Type B pancreatic cell (in vitro differentiated cells): ENCODE measurements around the gene AMT. TPM values are rescaled to one million over a fixed set of nuclear protein-coding genes. Genes with fewer than 3 reads are reported as not detected.
A peak's percentile ranks its signal among the peaks of the same experiment; 100 is the strongest.
"Not testable (repeated sequence)": the region's sequence is repeated elsewhere in the genome, so short reads cannot be mapped to it uniquely, and the experiment has no call there.

Experiments
- DNase-seq: peaks from one replicate; pipeline ENCODE4 v3.0.0; 2021; ENCODE audit warnings: mixed read lengths; ENCODE audit not compliant: unreplicated experiment; ENCODE audit errors: extremely low spot score
- H3K27ac Mint-ChIP-seq: 2 replicates; pipeline ENCODE4 v1.8.0; 2021; ENCODE audit warnings: mild to moderate bottlenecking, mixed read lengths
- H3K27me3 Mint-ChIP-seq: 2 replicates; pipeline ENCODE4 v1.8.0; 2021; ENCODE audit warnings: mixed read lengths
- H3K36me3 Mint-ChIP-seq: 2 replicates; pipeline ENCODE4 v1.8.0; 2021; ENCODE audit warnings: mixed read lengths
- H3K4me1 Mint-ChIP-seq: one replicate; pipeline ENCODE4 v1.8.0; 2021; ENCODE audit warnings: mixed read lengths; ENCODE audit not compliant: unreplicated experiment
- H3K4me3 Mint-ChIP-seq: 2 replicates; pipeline ENCODE4 v1.8.0; 2021; ENCODE audit warnings: mild to moderate bottlenecking, mixed read lengths
- H3K9me3 Mint-ChIP-seq: 2 replicates; pipeline ENCODE4 v1.8.0; 2021; ENCODE audit warnings: mixed read lengths
- total RNA-seq: library from RNA; stranded (reverse); gene quantifications from 2 replicates; pipeline ENCODE4 v1.2.1, GENCODE V29; 2021; ENCODE audit warnings: low replicate concordance
- TF ChIP-seq, protein P1 (sequence below): fragments of 200-600 bp; sonication (generic); conservative IDR thresholded peaks from 2 replicates; pipeline ENCODE4 v1.5.0; 2021; ENCODE audit warnings: antibody characterized with exemption, mild to moderate bottlenecking

AMT gene
- total RNA-seq, 1 donor from 2014 or later: 21.6 TPM

DNA sequence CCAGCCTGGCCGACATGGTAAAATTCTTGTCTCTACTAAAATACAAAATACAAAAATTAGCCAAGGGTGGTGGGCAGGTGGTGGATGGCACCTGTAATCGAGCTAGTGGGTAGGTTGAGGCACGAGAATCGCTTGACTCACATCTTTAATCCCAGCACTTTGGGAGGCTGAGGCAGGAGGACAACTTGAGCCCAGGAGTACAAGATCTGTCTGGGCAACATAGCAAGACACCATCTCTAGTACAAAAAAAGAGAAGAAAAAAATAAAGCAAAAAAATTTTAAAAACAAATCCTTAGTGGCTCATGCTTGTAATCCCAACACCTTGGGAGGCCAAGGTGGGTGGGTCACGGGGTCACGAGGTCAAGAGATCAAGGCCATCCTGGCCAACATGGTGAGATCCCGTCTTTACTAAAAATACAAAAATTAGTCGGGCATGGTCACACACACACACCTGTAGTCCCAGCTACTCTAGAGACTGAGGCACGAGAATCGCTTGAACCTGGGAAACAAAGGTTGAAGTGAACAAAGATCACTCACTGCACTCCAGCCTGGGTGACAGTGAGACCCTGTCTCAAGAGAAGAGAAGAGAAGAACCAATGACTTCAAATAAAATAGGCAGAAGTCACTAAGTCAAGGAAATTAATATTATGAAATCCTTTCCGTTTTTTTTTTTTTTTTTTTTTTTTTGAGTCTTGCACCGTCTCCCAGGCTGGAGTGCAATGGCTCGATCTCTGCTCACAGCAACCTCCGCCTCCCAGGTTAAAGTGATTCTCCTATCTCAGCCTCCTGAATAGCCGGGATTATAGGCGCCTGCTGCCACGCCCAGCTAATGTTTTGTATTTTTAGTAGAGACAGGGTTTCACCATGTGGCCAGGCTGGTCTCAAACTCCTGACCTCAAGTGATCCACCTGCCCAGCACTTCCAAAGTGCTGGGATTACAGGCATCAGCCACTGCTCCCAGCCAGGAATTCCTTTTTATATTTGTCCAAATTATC is 15.4 kb downstream of the AMT start:
- Mint-ChIP-seq H3K9me3 (no peaks in the 10 kb centered on the region), H3K27ac (peak overlapping the region; percentile 34), H3K4me1 (peaks cover 39% of the 10 kb centered on the region), H3K27me3 (no peaks in the 10 kb centered on the region), H3K36me3 (peaks cover 20% of the 10 kb centered on the region), H3K4me3 (no peak overlapping the region)
- DNase-seq: no peak
- TF ChIP-seq, protein P1, sequence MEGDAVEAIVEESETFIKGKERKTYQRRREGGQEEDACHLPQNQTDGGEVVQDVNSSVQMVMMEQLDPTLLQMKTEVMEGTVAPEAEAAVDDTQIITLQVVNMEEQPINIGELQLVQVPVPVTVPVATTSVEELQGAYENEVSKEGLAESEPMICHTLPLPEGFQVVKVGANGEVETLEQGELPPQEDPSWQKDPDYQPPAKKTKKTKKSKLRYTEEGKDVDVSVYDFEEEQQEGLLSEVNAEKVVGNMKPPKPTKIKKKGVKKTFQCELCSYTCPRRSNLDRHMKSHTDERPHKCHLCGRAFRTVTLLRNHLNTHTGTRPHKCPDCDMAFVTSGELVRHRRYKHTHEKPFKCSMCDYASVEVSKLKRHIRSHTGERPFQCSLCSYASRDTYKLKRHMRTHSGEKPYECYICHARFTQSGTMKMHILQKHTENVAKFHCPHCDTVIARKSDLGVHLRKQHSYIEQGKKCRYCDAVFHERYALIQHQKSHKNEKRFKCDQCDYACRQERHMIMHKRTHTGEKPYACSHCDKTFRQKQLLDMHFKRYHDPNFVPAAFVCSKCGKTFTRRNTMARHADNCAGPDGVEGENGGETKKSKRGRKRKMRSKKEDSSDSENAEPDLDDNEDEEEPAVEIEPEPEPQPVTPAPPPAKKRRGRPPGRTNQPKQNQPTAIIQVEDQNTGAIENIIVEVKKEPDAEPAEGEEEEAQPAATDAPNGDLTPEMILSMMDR: no peak

DNA sequence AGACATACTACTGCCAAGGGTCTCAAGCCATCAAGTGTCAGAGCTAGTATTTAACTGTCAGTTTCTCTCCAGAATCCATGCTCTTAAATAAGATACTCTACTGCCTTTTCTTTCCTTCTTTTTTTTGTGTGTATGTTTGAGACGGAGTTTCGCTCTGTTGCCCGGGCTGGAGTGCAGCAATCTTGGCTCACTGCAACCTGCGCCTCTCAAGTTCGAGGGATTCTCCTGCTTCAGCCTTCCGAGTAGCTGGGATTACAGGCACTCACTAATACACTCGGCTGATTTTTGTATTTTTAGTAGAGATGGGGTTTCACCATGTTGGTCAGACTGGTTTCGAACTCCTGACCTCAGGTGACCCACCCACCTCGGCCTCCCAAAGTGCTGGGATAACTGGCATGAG is 16.7 kb downstream of the AMT start:
- DNase-seq, H3K4me3 Mint-ChIP-seq, H3K27me3 Mint-ChIP-seq, H3K9me3 Mint-ChIP-seq: not testable (repeated sequence)
- Mint-ChIP-seq H3K4me1 (peaks cover 37% of the 10 kb centered on the region), H3K36me3 (peaks cover 17% of the 10 kb centered on the region), H3K27ac (peak overlapping the region; percentile 13)

DNA sequence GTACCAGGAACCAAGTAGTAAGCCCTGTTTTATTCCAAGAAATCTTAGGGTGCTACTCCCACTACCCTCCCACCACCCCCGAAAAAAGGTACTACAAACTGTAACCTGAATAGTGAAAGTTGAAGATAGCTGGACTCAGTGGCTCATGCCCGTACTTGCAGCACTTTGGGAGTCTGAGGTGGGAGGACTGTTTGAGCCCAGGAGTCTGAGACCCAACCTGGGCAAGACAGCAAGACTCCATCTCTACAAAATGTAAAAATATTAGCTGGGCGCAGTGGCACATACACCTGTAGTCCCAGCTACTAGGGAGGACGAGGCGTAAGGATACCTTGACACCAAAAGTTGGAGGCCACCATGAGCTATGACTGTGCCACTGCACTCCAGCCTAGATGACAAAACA is 18.4 kb downstream of the AMT start:
- Mint-ChIP-seq H3K4me3 (no peak overlapping the region), H3K27ac (no peak overlapping the region), H3K9me3 (no peaks in the 10 kb centered on the region), H3K4me1 (peaks cover 35% of the 10 kb centered on the region), H3K27me3 (no peaks in the 10 kb centered on the region), H3K36me3 (peaks cover 12% of the 10 kb centered on the region)
- TF ChIP-seq, protein P1: no peak
- no peak for DNase-seq

DNA sequence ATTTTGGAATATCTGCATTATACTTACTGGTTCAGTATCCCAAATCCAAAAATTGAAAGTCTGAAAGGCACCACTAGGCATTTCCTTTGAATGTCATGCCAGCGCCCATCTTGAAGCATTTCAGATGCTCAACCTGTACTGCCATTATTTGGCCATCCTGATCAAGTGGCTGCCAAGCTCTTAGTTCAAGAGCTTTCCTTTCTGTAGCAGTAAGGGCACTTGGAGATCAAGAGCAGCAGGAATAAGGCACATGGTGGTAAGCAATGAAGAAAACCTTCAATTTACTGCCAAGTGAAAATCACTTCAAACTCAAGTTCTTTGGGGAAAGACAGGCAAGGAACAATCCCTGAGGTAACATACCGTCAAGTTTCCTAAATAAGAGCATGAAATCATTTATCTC is 20.5 kb downstream of the AMT start:
- Mint-ChIP-seq H3K9me3 (no peaks in the 10 kb centered on the region), H3K27ac (peak overlapping the region; percentile 34), H3K4me1 (peaks cover 31% of the 10 kb centered on the region), H3K27me3 (no peaks in the 10 kb centered on the region), H3K36me3 (peaks cover 21% of the 10 kb centered on the region), H3K4me3 (no peak overlapping the region)
- no peak for DNase-seq
- TF ChIP-seq, protein P1: no peak

DNA sequence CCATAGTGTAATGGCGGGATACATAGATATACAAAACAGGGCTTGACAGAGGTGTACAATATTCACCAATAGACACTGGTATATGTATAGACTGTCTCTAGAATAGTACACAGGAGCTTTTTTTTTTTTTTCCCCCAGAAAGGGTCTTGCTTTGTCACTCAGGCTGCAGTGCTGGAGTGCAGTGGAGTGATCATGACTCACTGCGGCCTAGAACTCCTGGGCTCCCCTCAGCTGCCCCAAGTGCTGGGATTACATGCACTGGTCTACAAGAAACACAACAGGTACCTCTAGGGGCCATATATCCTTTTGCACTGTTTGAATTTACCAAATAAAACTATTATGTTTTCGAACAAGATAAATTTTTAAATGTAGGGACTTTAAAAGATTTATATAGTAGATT is 22.8 kb downstream of the AMT start:
- Mint-ChIP-seq H3K4me1 (peaks cover 21% of the 10 kb centered on the region), H3K4me3 (no peak overlapping the region), H3K36me3 (peaks cover 23% of the 10 kb centered on the region), H3K9me3 (no peaks in the 10 kb centered on the region), H3K27me3 (no peaks in the 10 kb centered on the region), H3K27ac (peak overlapping the region; percentile 31)
- DNase-seq: no peak
- TF ChIP-seq, protein P1: no peak

DNA sequence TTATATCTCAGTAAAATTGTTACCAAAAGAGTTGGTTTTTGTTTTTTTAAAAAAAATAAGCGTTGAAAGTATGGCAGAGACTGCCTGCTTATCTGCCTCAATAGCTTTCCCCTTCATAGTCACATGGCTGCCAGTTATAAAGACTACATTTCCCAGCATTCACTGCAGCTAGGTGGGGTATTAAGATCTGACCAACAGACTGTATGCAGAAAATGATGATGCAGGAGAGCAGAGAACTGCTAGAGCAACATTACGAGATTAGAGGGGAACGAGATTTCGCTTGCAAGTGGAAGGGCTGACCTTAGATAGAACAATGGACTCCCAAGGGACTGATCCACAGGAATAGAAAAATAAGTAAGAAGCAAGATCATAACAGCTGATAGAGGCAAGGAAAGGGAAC is 24.8 kb downstream of the AMT start:
- H3K27ac Mint-ChIP-seq: peak overlapping the region; percentile 28
- TF ChIP-seq, protein P1: no peak
- peaks cover 24% of the 10 kb centered on the region for H3K36me3 Mint-ChIP-seq
- H3K4me1 Mint-ChIP-seq: peaks cover 21% of the 10 kb centered on the region
- no peaks in the 10 kb centered on the region for H3K27me3 Mint-ChIP-seq
- DNase-seq: no peak
- peak overlapping the region; percentile 26 for H3K4me3 Mint-ChIP-seq
- H3K9me3 Mint-ChIP-seq: no peaks in the 10 kb centered on the region

DNA sequence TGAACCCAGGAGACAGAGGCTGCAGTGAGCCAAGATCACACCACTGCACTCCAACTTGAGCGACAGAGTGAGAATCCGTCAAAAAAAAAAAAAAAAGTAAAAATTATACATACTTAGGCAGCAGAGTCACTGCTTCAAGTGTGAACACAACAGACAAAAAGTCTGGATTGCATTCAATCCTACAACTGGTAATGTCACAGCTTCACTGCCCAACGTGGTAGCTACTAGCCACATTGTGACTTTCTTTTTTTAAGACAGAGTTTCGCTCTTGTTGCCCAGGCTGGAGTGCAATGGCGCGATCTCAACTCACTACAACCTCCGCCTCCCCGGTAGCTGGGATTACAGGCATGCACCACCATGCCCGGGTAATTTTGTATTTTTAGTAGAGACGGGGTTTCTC is 31.0 kb downstream of the AMT start:
- H3K4me1 Mint-ChIP-seq, H3K27me3 Mint-ChIP-seq, H3K9me3 Mint-ChIP-seq, H3K4me3 Mint-ChIP-seq, DNase-seq, H3K27ac Mint-ChIP-seq: not testable (repeated sequence)
- H3K36me3 Mint-ChIP-seq: peaks cover 22% of the 10 kb centered on the region
